Stimulated activated CD8-positive, alpha-beta memory T cell treated with anti-CD3 and anti-CD28 coated beads, Interleukin-7, amount 100 ng/mL, for 4 hours (primary cell): ENCODE data around the gene OBSL1.

Experiments
- DNase-seq, 2 donors: peaks; one replicate each; pipeline ENCODE4 v3.0.0-alpha.2; 2020; ENCODE audit warnings: low read depth in 2 of 2

OBSL1 gene

GRCh38 chr2:219565130-219566080 lies 5.9 kb downstream of the OBSL1 start:
- DNase-seq: no peak

- no peak for DNase-seq
Observed at GRCh38 chr2:219563271-219563928, 7.9 kb downstream of the OBSL1 start.

- no peak for DNase-seq
Observed at GRCh38 chr2:219562049-219563020, 9.0 kb downstream of the OBSL1 start.

- DNase-seq: no peak
Observed at GRCh38 chr2:219561179-219562048, 9.9 kb downstream of the OBSL1 start.

- DNase-seq: no peak
Observed at GRCh38 chr2:219560893-219561178, 10.5 kb downstream of the OBSL1 start.

- DNase-seq: no peak
Observed at GRCh38 chr2:219560037-219560892, 11.1 kb downstream of the OBSL1 start.

- DNase-seq: no peak
Observed at GRCh38 chr2:219559156-219559915, 12.0 kb downstream of the OBSL1 start.

GRCh38 chr2:219557791-219558785 lies 13.3 kb downstream of the OBSL1 start:
- no peak for DNase-seq

- DNase-seq: no peak
Observed at GRCh38 chr2:219557320-219557719, 14.0 kb downstream of the OBSL1 start.

- no peak for DNase-seq
Observed at GRCh38 chr2:219556413-219556812, 14.9 kb downstream of the OBSL1 start.

GRCh38 chr2:219555956-219556355 lies 15.4 kb downstream of the OBSL1 start:
- DNase-seq: no peak

- no peak for DNase-seq
Observed at GRCh38 chr2:219554350-219554749, 17.0 kb downstream of the OBSL1 start.

GRCh38 chr2:219553463-219553963 lies 17.8 kb downstream of the OBSL1 start:
- no peak for DNase-seq

- no peak for DNase-seq
Observed at GRCh38 chr2:219553168-219553417, 18.2 kb downstream of the OBSL1 start.

- DNase-seq: peak; percentile 50 to 73
Observed at GRCh38 chr2:219552382-219553167, 18.8 kb downstream of the OBSL1 start.

- no peak for DNase-seq
Observed at GRCh38 chr2:219551441-219552381, 19.6 kb downstream of the OBSL1 start.
